Vagina (tissue), 2 donors: ENCODE results near the gene CHST7. TPM values are rescaled to one million over a fixed set of nuclear protein-coding genes. Genes with fewer than 3 reads are reported as not detected.
"Not testable (repeated sequence)": the region's sequence is repeated elsewhere in the genome, so short reads cannot be mapped to it uniquely, and the experiment has no call there.

Experiments
- DNase-seq, 2 donors: peaks; one replicate each; pipeline ENCODE4 v3.0.0-alpha.2; 2017; ENCODE audit errors: extremely low spot score in 2 of 2
- H3K27ac ChIP-seq: fragments of 200-600 bp; sonication (generic); one replicate; pipeline ENCODE4 v1.5.1; 2019
- H3K27me3 ChIP-seq: fragments of 200-600 bp; sonication (generic); one replicate; pipeline ENCODE4 v1.5.1; 2019
- H3K36me3 ChIP-seq, 2 donors: fragments of 200-600 bp; sonication (generic); one replicate each; pipeline ENCODE4 v1.5.1; 2017 to 2019
- H3K4me1 ChIP-seq: fragments of 200-600 bp; sonication (generic); one replicate; pipeline ENCODE4 v1.5.1; 2019
- H3K4me3 ChIP-seq, 2 donors: fragments of 200-600 bp; sonication (generic); 1 replicate in 1 of 2; 2 replicates in 1 of 2; pipeline ENCODE4 v1.5.1; 2016 to 2019
- H3K9me3 ChIP-seq: fragments of 200-600 bp; sonication (generic); one replicate; pipeline ENCODE4 v1.5.1; 2019
- POLR2A ChIP-seq, 2 donors: fragments of 450-650 bp; IDR thresholded peaks; one replicate each; pipeline ENCODE4 v1.6.1; 2017; ENCODE audit warnings: antibody characterized with exemption in 2 of 2, mild to moderate bottlenecking in 2 of 2, moderate library complexity in 2 of 2
- POLR2AphosphoS5 ChIP-seq, 2 donors: sonication (generic); formaldehyde crosslinking; IDR thresholded peaks; one replicate each; pipeline ENCODE4 v1.9.0; 2017; ENCODE audit warnings: antibody characterized with exemption in 2 of 2, mild to moderate bottlenecking in 2 of 2, low read depth in 1 of 2; ENCODE audit not compliant: insufficient read depth in 1 of 2
- intact Hi-C: fragments of 100-400 bp; cut with DNase I; formaldehyde crosslinking; loops from one replicate; pipeline ENCODE4 v1.15.1; 2023
- total RNA-seq: library from RNA; depleted of rRNA; stranded (reverse); fragments of >200 nt; gene quantifications from one replicate; pipeline ENCODE4 v1.2.3, GENCODE V29; 2016
- TF ChIP-seq, protein P1 (sequence below), 3 experiments: fragments of 450-650 bp in 2 of 3; fragments of 200-600 bp in 1 of 3; sonication (generic) in 1 of 3; IDR thresholded peaks; one replicate each; pipeline ENCODE4 v1.5.1; 2017 to 2019; ENCODE audit warnings: antibody characterized with exemption in 3 of 3, mild to moderate bottlenecking in 2 of 3, moderate library complexity in 2 of 3

The CHST7 gene
- 20.6 TPM for total RNA-seq

- no peak for DNase-seq
These were observed at the start of gene CHST7 for GRCh38 chrX:46573331-46573891. CHST7 (plus strand) TSS chrX:46573765; CDS start chrX:46573932, 167 bp downstream.

DNA sequence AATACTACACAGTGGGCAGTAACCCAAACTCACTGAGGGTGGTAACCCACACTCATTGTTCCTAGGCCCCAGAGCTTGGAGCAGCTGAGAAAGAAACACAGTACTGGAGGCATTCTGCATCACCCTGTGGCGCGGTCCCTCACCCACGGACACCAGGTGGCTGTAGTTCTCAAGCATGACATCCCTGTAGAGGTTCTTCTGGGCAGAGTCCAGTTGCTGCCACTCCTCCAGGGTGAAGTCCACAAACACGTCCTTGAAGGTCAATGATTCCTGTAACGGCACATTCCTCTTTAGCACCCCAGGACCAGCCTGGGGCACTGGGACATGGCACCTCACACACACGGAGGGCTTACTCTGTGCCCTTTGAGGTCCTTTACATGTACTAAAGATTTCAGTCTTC, 44.9 kb upstream of the CHST7 start:
- H3K27ac ChIP-seq, DNase-seq, H3K9me3 ChIP-seq, H3K4me1 ChIP-seq, intact Hi-C loops, H3K36me3 ChIP-seq, H3K27me3 ChIP-seq, H3K4me3 ChIP-seq: not testable (repeated sequence)

More at GRCh38 chrX:46573331-46573891, at the start of gene CHST7:
- Histone ChIP-seq H3K4me3 (peak within 1 kb of the TSS; percentile 57 to 63), H3K36me3 (no peaks in the 10 kb centered on the region), H3K27me3 (no peaks in the 10 kb centered on the region), H3K9me3 (no peaks in the 10 kb centered on the region), H3K4me1 (no peaks in the 10 kb centered on the region), H3K27ac (peak within 1 kb of the TSS; percentile 66)
- TF ChIP-seq POLR2AphosphoS5 (IDR thresholded peaks at IDR 0.05; ENCODE audit: insufficient read depth in 1 of 2, low read depth in 1 of 2): peak in 1 of 2 donors; percentile 80
- peak in 1 of 2 donors; percentile 57 for TF ChIP-seq POLR2A (IDR thresholded peaks at IDR 0.05)
- TF ChIP-seq, protein P1, sequence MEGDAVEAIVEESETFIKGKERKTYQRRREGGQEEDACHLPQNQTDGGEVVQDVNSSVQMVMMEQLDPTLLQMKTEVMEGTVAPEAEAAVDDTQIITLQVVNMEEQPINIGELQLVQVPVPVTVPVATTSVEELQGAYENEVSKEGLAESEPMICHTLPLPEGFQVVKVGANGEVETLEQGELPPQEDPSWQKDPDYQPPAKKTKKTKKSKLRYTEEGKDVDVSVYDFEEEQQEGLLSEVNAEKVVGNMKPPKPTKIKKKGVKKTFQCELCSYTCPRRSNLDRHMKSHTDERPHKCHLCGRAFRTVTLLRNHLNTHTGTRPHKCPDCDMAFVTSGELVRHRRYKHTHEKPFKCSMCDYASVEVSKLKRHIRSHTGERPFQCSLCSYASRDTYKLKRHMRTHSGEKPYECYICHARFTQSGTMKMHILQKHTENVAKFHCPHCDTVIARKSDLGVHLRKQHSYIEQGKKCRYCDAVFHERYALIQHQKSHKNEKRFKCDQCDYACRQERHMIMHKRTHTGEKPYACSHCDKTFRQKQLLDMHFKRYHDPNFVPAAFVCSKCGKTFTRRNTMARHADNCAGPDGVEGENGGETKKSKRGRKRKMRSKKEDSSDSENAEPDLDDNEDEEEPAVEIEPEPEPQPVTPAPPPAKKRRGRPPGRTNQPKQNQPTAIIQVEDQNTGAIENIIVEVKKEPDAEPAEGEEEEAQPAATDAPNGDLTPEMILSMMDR (IDR thresholded peaks at IDR 0.05): peak in 1 of 3 experiments; percentile 11
- intact Hi-C loops: no loop called here

DNA sequence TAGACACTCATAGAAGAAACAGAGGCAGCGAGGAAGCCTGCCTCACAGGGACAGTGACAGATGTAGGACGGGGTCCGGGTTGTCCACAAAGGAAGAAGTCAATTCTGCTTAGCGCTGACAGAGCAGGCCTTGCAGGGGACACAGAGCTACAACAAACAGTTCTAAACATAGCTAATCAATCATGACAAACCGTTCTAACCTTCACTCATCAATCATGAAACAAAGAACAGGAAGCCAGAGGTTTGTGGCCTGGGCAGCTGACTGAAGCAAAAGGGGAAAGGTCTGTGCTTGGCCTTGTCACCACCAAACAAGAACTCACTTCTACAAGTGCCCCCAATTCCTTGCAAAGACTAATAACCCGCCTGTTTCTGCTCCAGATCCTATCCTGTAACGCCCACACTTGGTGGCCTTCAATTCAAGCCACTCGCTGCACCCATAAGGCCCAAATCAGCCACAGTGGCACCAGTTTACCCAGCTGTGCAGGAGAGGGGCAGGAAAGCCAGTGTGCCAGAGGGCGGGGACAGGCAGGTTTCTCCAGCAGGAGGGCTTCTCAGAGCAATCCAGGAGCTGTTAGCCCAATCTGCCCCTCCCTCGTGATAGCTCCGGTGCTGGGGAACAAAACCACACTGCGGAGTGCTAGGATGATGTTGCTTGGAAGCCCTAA, 43.7 kb upstream of the CHST7 start:
- H3K9me3 ChIP-seq, H3K4me1 ChIP-seq, H3K36me3 ChIP-seq, H3K27me3 ChIP-seq, H3K27ac ChIP-seq, DNase-seq, intact Hi-C loops, H3K4me3 ChIP-seq: not testable (repeated sequence)

- H3K36me3 ChIP-seq, H3K9me3 ChIP-seq, intact Hi-C loops, H3K27me3 ChIP-seq, H3K4me1 ChIP-seq, DNase-seq, H3K4me3 ChIP-seq, H3K27ac ChIP-seq: not testable (repeated sequence)
These were observed 43.1 kb upstream of the CHST7 start for GRCh38 chrX:46530404-46530908.

- DNase-seq: no peak
- H3K27ac ChIP-seq: no peak overlapping the region
- no peak overlapping the region for H3K4me3 ChIP-seq
- H3K4me1 ChIP-seq: no peaks in the 10 kb centered on the region
- TF ChIP-seq POLR2AphosphoS5 (IDR thresholded peaks at IDR 0.05; ENCODE audit: insufficient read depth in 1 of 2, low read depth in 1 of 2) (no peak), POLR2A (IDR thresholded peaks at IDR 0.05) (no peak)
- TF ChIP-seq, protein P1 (IDR thresholded peaks at IDR 0.05): no peak
- no peaks in the 10 kb centered on the region for H3K36me3 ChIP-seq
- H3K9me3 ChIP-seq: no peaks in the 10 kb centered on the region
- no peaks in the 10 kb centered on the region for H3K27me3 ChIP-seq
- intact Hi-C loops: no loop called here
These were observed 42.1 kb upstream of the CHST7 start for GRCh38 chrX:46531442-46531841.

DNA sequence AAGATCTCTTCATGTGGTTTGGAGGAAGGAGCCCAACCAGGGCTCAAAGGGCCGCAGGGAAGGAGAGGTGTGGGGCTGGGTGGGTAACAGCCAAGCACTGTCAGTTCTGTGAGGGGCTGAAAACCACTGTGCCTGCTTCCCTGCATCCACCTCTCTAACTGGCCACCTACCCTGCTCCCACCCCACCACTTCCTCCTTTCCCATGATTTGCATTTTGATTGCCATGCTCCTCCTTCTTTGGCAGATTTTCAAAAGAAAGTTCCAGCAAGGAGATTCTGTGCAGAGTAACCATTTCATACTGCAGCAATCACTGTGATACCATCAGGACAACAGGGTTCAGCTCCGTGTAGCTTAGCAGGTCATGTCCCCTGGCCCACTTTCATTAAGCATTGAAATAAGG, 30.1 kb upstream of the CHST7 start:
- TF ChIP-seq POLR2A (IDR thresholded peaks at IDR 0.05) (no peak), POLR2AphosphoS5 (IDR thresholded peaks at IDR 0.05; ENCODE audit: insufficient read depth in 1 of 2, low read depth in 1 of 2) (no peak)
- TF ChIP-seq, protein P1 (IDR thresholded peaks at IDR 0.05): no peak

DNA sequence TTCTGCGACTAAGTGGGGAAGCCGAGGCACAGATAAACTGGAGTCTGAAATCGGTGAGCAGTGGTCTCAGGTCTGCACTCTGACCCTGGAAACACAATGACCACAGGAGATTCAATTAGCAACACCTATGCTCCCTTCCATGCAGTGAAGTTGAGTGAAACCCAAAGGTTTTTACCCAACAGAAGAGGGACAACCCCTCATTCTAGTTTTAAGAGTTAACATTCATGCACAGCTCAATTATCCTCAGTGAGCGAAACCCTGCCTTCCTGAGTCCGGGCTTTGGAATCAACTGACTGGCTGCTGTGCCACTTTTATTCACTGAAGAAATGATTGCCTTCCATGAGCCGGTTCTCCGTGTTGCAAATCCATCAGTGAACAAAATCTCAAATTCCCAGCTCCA, 29.0 kb upstream of the CHST7 start:
- intact Hi-C loops, H3K27me3 ChIP-seq, H3K36me3 ChIP-seq, H3K9me3 ChIP-seq, DNase-seq: not testable (repeated sequence)
- peak overlapping the region; percentile 57 to 72 for H3K4me3 ChIP-seq
- peak overlapping the region; percentile 76 for H3K27ac ChIP-seq
- peaks cover 18% of the 10 kb centered on the region for H3K4me1 ChIP-seq

More for the DNA sequence above, 30.1 kb upstream of the CHST7 start:
- Histone ChIP-seq H3K4me3 (no peak overlapping the region), H3K36me3 (no peaks in the 10 kb centered on the region), H3K27me3 (no peaks in the 10 kb centered on the region), H3K27ac (no peak overlapping the region), H3K4me1 (peaks cover 18% of the 10 kb centered on the region), H3K9me3 (no peaks in the 10 kb centered on the region)
- intact Hi-C loops: no loop called here
- DNase-seq: no peak
